ENCODE data around the gene GALNT18. TPM values are rescaled to one million over a fixed set of nuclear protein-coding genes. Genes with fewer than 3 reads are reported as not detected.

Gene GALNT18
- total and polyA plus RNA-seq, 2 of the 4 experiments (the other 2 are of a cell fraction), result 9.5 to 11.3 TPM

GRCh38 chr11:11344045-11344444, 277.8 kb downstream of the GALNT18 start:
- Histone ChIP-seq H3K27me3 (ENCODE audit: control insufficient read depth, insufficient read depth, low read length) (peaks cover 40% of the 10 kb centered on the region), H3K9me1 (ENCODE audit: insufficient read depth, low read length) (no peaks in the 10 kb centered on the region; the same call in 1 of the 2 replicates), H2BK15ac (ENCODE audit: low read depth, low read length) (no peak overlapping the region), H4K20me1 (ENCODE audit: insufficient read depth, low read length) (no peaks in the 10 kb centered on the region), H2BK20ac (ENCODE audit: low read depth, low read length) (no peak overlapping the region), H3K4me3 (ENCODE audit: insufficient read depth, low read depth, low read length) (no peak overlapping the region), H2AK5ac (ENCODE audit: low read depth, low read length) (no peak overlapping the region; the same call in 1 of the 2 replicates), H3K4ac (ENCODE audit: low read depth, low read length) (no peak overlapping the region), H2BK120ac (ENCODE audit: low read depth, low read length) (no peak overlapping the region), H3K79me1 (ENCODE audit: low read depth in 1 of 2, low read length in 2 of 2) (no peaks in the 10 kb centered on the region), H2AK9ac (replicated peaks; ENCODE audit: low read depth, low read length, poor library complexity) (no peak overlapping the region), H2BK5ac (ENCODE audit: low read depth, low read length, poor library complexity, severe bottlenecking) (no peak overlapping the region), H3K9ac (ENCODE audit: low read depth, low read length) (no peak overlapping the region), H3K4me2 (ENCODE audit: low read depth, low read length) (no peak overlapping the region), H4K5ac (ENCODE audit: low read depth, low read length) (no peak overlapping the region), H4K8ac (ENCODE audit: low read depth in 2 of 2, low read length in 2 of 2) (no peak overlapping the region), H3K18ac (ENCODE audit: low read depth, low read length) (no peak overlapping the region), H3K23ac (ENCODE audit: low read depth, low read length) (no peak overlapping the region), H3K14ac (replicated peaks; ENCODE audit: low read depth, low read length) (no peak overlapping the region), H4K91ac (ENCODE audit: insufficient read depth, low read depth, low read length) (no peak overlapping the region), H3K27ac (ENCODE audit: insufficient read depth, low read length) (no peak overlapping the region), H3K4me1 (ENCODE audit: control insufficient read depth, insufficient read depth, low read length) (peaks cover 3% of the 10 kb centered on the region), H2AFZ (replicated peaks; ENCODE audit: low read length, poor library complexity) (no peak overlapping the region), H3K36me3 (ENCODE audit: control insufficient read depth, insufficient read depth, low read length) (no peaks in the 10 kb centered on the region), H3K56ac (ENCODE audit: extremely low read depth, insufficient read depth, low read length) (no peak overlapping the region), H3K9me3 (ENCODE audit: control insufficient read depth, insufficient read depth, low read length) (no peaks in the 10 kb centered on the region; the same call in 1 of the 2 replicates)
- no TSS peak for BruUV-seq (replicated peaks)
- no peak for TF ChIP-seq MAZ (IDR thresholded peaks at IDR 0.05; ENCODE audit: borderline replicate concordance, low read depth, low read length)
- TF ChIP-seq POLR2A (IDR thresholded peaks at IDR 0.05; ENCODE audit: low read depth, low read length), result no peak
- TF ChIP-seq CTCF (conservative IDR thresholded peaks at IDR 0.05; ENCODE audit: low read depth, low read length), result no peak
- no peak for TF ChIP-seq CEBPB (IDR thresholded peaks at IDR 0.05; ENCODE audit: low read depth, low read length)
- no peak for TF ChIP-seq FOS (IDR thresholded peaks at IDR 0.05; ENCODE audit: low read depth, low read length)
- TF ChIP-seq, protein P1, sequence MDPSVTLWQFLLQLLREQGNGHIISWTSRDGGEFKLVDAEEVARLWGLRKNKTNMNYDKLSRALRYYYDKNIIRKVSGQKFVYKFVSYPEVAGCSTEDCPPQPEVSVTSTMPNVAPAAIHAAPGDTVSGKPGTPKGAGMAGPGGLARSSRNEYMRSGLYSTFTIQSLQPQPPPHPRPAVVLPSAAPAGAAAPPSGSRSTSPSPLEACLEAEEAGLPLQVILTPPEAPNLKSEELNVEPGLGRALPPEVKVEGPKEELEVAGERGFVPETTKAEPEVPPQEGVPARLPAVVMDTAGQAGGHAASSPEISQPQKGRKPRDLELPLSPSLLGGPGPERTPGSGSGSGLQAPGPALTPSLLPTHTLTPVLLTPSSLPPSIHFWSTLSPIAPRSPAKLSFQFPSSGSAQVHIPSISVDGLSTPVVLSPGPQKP (IDR thresholded peaks at IDR 0.05; ENCODE audit: borderline replicate concordance, low read depth, low read length), result no peak
- no peak for TF ChIP-seq MAFK (IDR thresholded peaks at IDR 0.05; ENCODE audit: low read depth, low read length)
- no peak for TF ChIP-seq MXI1 (IDR thresholded peaks at IDR 0.05; ENCODE audit: borderline replicate concordance, low read depth, low read length)
- no peak for TF ChIP-seq USF2 (IDR thresholded peaks at IDR 0.05; ENCODE audit: low read depth, low read length)
- TF ChIP-seq NFE2L2 (IDR thresholded peaks at IDR 0.05; ENCODE audit: low read depth, low read length), result no peak
- TF ChIP-seq CHD1 (IDR thresholded peaks at IDR 0.05; ENCODE audit: low read depth, low read length), result no peak
- no peak for TF ChIP-seq RAD21 (IDR thresholded peaks at IDR 0.05; ENCODE audit: low read length)
- CTCF ChIA-PET, result no interaction called here
- in situ Hi-C loops (cut with MboI; ENCODE audit: low sequenced_read_pairs) (no loop called here), dilution Hi-C loops (cut with HindIII; ENCODE audit: low sequenced_read_pairs, unreplicated experiment) (no loop called here), intact Hi-C loops (cut with micrococcal nuclease) (no loop called here)
- POLR2A ChIA-PET (ENCODE audit: unreplicated experiment), result no interaction called here
- DNase-seq, result no peak
- WGBS, 2 experiments (ENCODE audit: extremely low coverage in 2 of 2, insufficient read length in 1 of 2), result 100% methylated on average over 1 of the region's 3 CpGs; no CpG with 5 or more reads in 1 of the 2 experiments
- no peak for ATAC-seq (ENCODE audit: low read depth)

Data from IMR-90 (cell line).